OCI-LY3 (cell line): ENCODE data around the gene SCUBE1.

Source experiments
- EZH2phosphoT487 ChIP-seq: fragments of 200-600 bp; shearing (Covaris generic); IDR thresholded peaks from 2 replicates; pipeline ENCODE4 v1.6.1; 2018; ENCODE audit warnings: antibody characterized with exemption, mixed run types, low read depth
- TF ChIP-seq, protein P1 (sequence below): fragments of 200-600, 300-600 bp; sonication (generic); IDR thresholded peaks from 2 replicates; pipeline ENCODE4 v1.5.1; 2014; ENCODE audit warnings: antibody characterized with exemption, low read length, low read depth

DNA sequence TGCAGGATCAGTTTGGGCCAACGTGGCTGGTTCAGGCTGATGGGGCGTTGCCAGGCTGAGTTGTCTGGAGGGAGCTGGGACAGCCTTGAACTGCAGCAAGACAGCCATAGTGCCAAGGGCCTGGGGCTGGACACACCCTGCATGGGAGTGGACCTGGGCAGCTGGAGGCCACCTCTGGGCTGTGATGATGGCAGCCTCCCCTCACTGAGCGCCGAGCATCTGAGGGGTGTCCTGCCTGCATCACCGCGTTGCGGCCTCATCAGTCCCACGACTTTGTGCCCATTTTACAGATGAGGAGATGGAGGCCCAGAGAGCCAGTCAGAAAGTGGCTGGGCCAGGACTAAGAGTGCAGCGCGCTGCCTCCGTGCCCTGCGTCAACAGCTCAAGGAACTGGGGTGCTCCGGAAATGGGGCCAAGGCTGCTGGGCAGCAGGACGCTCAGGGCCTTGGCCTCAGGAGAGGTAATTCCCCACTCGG lies 192.4 kb downstream of the SCUBE1 start:
- TF ChIP-seq, protein P1, sequence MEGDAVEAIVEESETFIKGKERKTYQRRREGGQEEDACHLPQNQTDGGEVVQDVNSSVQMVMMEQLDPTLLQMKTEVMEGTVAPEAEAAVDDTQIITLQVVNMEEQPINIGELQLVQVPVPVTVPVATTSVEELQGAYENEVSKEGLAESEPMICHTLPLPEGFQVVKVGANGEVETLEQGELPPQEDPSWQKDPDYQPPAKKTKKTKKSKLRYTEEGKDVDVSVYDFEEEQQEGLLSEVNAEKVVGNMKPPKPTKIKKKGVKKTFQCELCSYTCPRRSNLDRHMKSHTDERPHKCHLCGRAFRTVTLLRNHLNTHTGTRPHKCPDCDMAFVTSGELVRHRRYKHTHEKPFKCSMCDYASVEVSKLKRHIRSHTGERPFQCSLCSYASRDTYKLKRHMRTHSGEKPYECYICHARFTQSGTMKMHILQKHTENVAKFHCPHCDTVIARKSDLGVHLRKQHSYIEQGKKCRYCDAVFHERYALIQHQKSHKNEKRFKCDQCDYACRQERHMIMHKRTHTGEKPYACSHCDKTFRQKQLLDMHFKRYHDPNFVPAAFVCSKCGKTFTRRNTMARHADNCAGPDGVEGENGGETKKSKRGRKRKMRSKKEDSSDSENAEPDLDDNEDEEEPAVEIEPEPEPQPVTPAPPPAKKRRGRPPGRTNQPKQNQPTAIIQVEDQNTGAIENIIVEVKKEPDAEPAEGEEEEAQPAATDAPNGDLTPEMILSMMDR: no peak
- TF ChIP-seq EZH2phosphoT487: no peak
